Measurements from ENCODE around the gene TGFBR3L. TPM values are rescaled to one million over a fixed set of nuclear protein-coding genes. Genes with fewer than 3 reads are reported as not detected.

Gene TGFBR3L
- total and polyA plus RNA-seq, 2 of the 8 experiments (the other 6 are each of a cell fraction or from before 2014, with no cell fraction given): 3.1 to 3.7 TPM

- TF ChIP-seq KDM1A (IDR thresholded peaks at IDR 0.05; ENCODE audit: borderline replicate concordance, low read length) (no peak), MAFK (IDR thresholded peaks at IDR 0.05; ENCODE audit: low read depth, low read length) (no peak), CTBP2 (IDR thresholded peaks at IDR 0.05; ENCODE audit: borderline replicate concordance, insufficient read depth, insufficient read length, low read length) (no peak), HDAC2 (IDR thresholded peaks at IDR 0.05; ENCODE audit: borderline replicate concordance in 1 of 2, low read depth in 2 of 2, low read length in 2 of 2) (no peak), HDAC6 (IDR thresholded peaks at IDR 0.05; ENCODE audit: low read depth, low read length) (no peak), SIX5 (IDR thresholded peaks at IDR 0.05; ENCODE audit: low read depth, low read length) (no peak), EP300 (IDR thresholded peaks at IDR 0.05; ENCODE audit: borderline replicate concordance in 1 of 2, low read depth in 2 of 2, low read length in 2 of 2) (no peak), ATF2 (IDR thresholded peaks at IDR 0.05; ENCODE audit: low read length) (no peak), SIRT6 (IDR thresholded peaks at IDR 0.05; ENCODE audit: low read length) (no peak)
Measured at GRCh38 chr19:7941895-7942596, 27.4 kb downstream of the TGFBR3L start (continued).

Measured in H1 (cell line).